ENCODE measurements around the gene DBP.

- TF ChIP-seq CTCF (IDR thresholded peaks at IDR 0.05) (no peak), AFF4 (CRISPR knock-in tag; IDR thresholded peaks at IDR 0.05; ENCODE audit: borderline replicate concordance) (no peak), ZNF532 (CRISPR knock-in tag; IDR thresholded peaks at IDR 0.05; ENCODE audit: borderline replicate concordance) (no peak), MLX (CRISPR knock-in tag; IDR thresholded peaks at IDR 0.05) (no peak), MAX (CRISPR knock-in tag; IDR thresholded peaks at IDR 0.05) (no peak), USF2 (CRISPR knock-in tag; IDR thresholded peaks at IDR 0.05) (no peak), GABPB1 (CRISPR knock-in tag; IDR thresholded peaks at IDR 0.05) (no peak), ZNF219 (CRISPR knock-in tag; IDR thresholded peaks at IDR 0.05; ENCODE audit: borderline replicate concordance) (no peak), E2F5 (CRISPR knock-in tag; IDR thresholded peaks at IDR 0.05) (no peak), E2F4 (CRISPR knock-in tag; IDR thresholded peaks at IDR 0.05; ENCODE audit: borderline replicate concordance, low read depth) (no peak), NR1H2 (CRISPR knock-in tag; IDR thresholded peaks at IDR 0.05) (no peak), ATF1 (CRISPR knock-in tag; IDR thresholded peaks at IDR 0.05) (no peak)
Observed at GRCh38 chr19:48669903-48670668, 32.9 kb upstream of the DBP start.

Data from WTC11 (cell line).